ENCODE results near the gene HECA.
"Not testable (repeated sequence)": the region's sequence is repeated elsewhere in the genome, so short reads cannot be mapped to it uniquely, and the experiment has no call there.

DNA sequence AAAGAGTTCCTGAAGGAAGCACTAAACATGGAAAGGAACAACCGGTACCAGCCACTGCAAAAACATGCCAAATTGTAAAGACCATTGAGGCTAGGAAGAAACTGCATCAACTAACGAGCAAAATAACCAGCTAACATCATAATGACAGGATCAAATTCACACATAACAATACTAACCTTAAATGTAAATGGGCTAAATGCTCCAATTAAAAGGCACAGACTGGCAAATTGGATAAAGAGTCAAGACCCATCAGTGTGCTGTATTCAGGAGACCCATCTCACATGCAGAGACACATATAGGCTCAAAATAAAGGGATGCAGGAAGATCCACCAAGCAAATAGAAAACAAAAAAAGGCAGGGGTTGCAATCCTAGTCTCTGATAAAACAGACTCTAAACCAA, 77.6 kb downstream of the HECA start:
- TF ChIP-seq POLR2A, POLR2AphosphoS5, TAF1, POU2F2 (IDR thresholded peaks at IDR 0.05; ENCODE audit: low read depth, low read length): not testable (repeated sequence)
